Neural progenitor cell (in vitro differentiated cells): Measurements from ENCODE around the gene SAMD4A.

ENCODE experiments used
- EZH2 ChIP-seq: fragments of 200-600 bp; sonication (generic); IDR thresholded peaks from 2 replicates; pipeline ENCODE4 v1.6.1; 2017; ENCODE audit warnings: antibody characterized with exemption, mild to moderate bottlenecking, moderate library complexity
- EZH2phosphoT487 ChIP-seq: fragments of 200-600 bp; sonication (generic); IDR thresholded peaks from 2 replicates; pipeline ENCODE4 v1.6.1; 2017; ENCODE audit warnings: antibody characterized with exemption

- TF ChIP-seq EZH2phosphoT487 (no peak), EZH2 (no peak)
Measured at GRCh38 chr14:54704768-54705167, 137.8 kb downstream of the SAMD4A start.
